H54 (cell line): ENCODE data around the gene LSAMP.

Source experiments
- DNase-seq: peaks from one replicate; pipeline ENCODE4 v3.0.0; 2011; ENCODE audit warnings: low spot score, mixed read lengths; ENCODE audit not compliant: insufficient read length
- FAIRE-seq: peaks from 3 replicates; lab custom pipeline; 2011; peaks lifted over from hg19 to GRCh38; lab: Jason Lieb, UNC
- POLR2A ChIP-seq: IDR thresholded peaks from 2 replicates; pipeline ENCODE4 v1.6.1; 2011; ENCODE audit warnings: low read depth, mild to moderate bottlenecking, low read length

LSAMP gene

DNA sequence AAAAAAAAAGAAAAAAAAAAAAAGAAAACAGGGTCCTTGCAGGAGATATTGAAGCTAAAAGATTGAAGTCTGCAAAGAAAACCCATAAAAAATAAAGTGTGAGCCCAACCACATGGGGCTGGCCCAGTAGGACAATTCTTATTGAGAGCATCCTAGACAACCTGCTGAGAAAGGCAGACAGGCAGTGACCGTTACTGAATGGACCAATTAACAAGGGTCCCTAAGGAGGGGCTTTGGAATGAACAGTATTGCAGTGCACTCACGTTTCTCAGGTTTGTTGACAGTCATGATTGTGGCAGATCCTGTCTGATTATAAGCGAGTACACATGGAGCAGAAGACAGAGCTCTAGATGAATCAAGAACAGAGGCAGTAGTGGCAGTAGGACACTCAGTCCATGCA, 168.6 kb downstream of the LSAMP start:
- no peak for TF ChIP-seq POLR2A
- FAIRE-seq (no peak), DNase-seq (no peak)

- DNase-seq (no peak), FAIRE-seq (no peak)
- no peak for TF ChIP-seq POLR2A
Observed at GRCh38 chr3:116270056-116270455, 175.2 kb downstream of the LSAMP start.

DNA sequence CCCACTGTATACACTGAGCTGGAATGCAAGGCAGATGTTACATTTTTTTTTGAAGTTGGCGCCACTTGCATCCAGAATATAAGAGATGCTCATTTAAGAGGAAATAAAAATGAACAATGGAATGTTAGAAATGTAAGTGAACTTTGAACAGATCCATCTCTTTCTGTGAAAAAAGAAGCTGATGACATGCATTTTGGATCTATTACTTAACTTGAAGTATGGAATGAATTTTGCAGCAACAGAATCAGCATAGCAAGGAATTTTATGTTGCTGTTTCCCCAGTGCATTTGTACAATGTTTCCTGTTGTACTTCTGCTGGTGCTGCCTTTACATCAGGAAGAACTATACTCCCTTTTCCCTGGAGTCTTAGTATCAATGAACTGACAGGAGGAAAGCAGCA, 178.2 kb downstream of the LSAMP start:
- no peak for DNase-seq
- no peak for FAIRE-seq

DNA sequence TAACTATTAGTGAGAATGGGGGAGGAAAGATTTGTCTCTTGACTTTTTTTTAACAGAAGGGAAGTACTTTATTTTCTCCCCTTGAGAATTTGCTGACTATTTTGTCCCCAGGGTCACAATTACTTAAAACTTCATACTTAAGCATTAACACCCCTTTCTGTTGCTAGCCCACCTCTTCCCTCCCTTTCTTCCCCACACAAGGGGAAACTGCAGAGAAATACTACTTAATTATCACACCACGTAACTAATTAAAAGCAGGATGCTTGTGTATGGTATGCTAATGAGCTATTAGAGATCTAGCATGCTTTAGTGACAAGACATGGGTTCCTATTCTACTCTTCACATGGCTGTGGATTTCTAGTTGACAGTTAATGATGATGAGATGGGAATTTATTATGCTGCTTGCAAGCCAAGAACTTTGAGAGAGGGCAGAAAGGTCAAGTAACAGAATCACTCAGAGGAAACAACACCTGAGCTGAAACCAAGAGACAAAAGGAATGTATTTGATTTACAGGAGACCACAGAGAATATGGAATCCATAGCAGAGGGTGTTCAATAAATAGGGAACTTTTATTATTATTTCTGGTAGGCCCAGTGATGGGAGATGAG, 179.2 kb downstream of the LSAMP start:
- no peak for DNase-seq
- TF ChIP-seq POLR2A, result no peak
- FAIRE-seq, result no peak

More for the DNA sequence above, 178.2 kb downstream of the LSAMP start:
- TF ChIP-seq POLR2A, result no peak

- no peak for FAIRE-seq
- no peak for TF ChIP-seq POLR2A
- DNase-seq, result no peak
Observed at GRCh38 chr3:116265320-116265695, 180.0 kb downstream of the LSAMP start.

DNA sequence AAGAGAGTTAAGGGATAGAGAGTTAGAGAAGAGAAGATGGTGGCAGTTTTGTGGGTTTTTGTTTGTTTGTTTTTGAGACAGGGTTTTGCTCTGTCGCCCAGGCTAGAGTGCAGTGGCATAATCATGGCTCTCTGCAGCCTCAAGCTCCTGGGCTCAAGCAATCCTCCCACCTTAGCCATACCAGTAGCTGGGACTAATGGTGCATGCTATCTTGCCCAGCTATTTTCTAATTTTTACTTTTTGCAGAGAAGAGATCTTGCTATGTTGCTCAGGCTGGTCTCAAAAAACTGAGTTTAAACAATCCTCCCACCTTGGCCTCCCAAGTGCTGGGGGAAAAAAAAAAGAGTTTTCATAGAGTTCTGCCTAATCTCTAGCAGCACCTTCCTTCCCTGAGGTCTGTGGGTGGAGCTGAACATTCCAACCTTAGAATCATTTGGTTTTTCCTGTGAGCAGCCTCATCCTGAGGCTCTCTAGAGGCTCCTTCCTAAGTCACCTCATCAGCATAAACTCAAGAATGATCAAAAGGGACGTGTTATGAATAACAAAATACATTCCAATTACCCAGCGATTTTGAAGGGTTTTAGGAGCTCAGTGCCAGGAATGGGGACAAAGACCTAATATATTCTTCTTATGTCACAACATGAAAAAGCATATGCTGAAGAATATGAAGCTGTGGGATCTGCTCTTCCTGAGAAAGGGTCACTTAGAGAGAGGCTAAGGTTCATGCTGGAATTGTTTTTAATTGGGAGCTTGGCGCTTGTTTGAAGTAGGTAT, 180.6 kb downstream of the LSAMP start:
- no peak for DNase-seq
- no peak for TF ChIP-seq POLR2A
- no peak for FAIRE-seq

DNA sequence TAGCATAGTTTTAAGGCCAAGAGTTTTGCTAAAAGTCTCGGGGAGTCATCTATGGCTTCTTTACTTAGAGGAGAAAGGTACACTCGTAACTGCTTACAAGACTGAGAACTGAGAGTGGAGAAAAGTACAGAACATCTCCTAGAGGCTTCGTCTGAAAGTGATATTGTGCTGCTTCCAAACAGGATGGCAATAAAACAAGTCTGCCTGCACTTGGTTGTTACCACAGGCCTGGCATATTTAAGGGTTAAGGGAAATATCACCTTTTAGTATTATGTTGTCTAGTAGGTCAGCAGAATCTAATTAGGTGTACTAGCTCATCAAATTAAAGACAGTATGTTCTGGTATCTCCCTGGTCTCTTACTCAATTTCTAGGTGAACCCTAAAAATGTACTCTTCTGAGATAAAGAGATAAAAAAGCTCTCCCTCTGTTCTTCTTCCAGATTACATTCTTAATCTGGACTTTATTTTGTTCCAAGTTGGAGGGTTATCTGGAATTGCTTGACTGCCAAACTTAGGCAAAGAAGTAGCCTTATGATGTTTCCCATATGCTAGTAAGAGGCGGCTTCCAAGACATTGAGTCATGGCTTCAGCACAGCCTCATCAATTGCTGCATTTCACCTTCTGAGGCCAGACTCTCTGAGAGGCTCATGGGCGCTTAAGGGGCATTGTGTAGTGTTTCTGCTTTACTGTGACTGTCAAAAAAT, 181.3 kb downstream of the LSAMP start:
- FAIRE-seq (no peak), DNase-seq (no peak)
- TF ChIP-seq POLR2A, result no peak

GRCh38 chr3:116260491-116260890, 184.8 kb downstream of the LSAMP start:
- TF ChIP-seq POLR2A, result no peak
- no peak for FAIRE-seq
- DNase-seq, result no peak

DNA sequence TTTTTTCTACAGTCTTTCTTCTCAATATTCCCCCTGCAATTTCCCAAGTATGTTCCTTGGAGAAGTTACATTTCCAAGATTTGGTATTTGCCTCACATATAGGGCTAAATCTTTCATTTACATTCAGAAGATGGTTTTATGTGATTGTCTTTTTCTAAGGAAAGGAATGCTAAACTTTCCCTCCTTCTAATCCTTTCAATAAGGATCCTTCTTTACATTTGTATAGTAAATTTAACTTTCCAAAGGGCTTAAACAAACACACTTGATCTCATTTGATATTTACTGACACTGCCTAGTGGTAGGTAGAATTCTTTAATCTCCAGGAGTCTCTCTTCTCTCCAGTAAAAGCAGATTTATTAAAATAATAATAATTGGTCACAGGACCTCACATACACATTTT, 185.3 kb downstream of the LSAMP start:
- FAIRE-seq, result no peak
- DNase-seq, result no peak
- TF ChIP-seq POLR2A, result no peak

GRCh38 chr3:116256843-116257485, 188.3 kb downstream of the LSAMP start:
- DNase-seq (no peak), FAIRE-seq (no peak)
- no peak for TF ChIP-seq POLR2A

GRCh38 chr3:116254541-116254940, 190.7 kb downstream of the LSAMP start:
- DNase-seq, result no peak
- FAIRE-seq, result no peak
- no peak for TF ChIP-seq POLR2A

GRCh38 chr3:116253511-116253910, 191.8 kb downstream of the LSAMP start:
- DNase-seq, result no peak
- TF ChIP-seq POLR2A, result no peak
- no peak for FAIRE-seq

GRCh38 chr3:116247605-116248004, 197.7 kb downstream of the LSAMP start:
- no peak for TF ChIP-seq POLR2A
- peak; percentile 15 for FAIRE-seq
- no peak for DNase-seq

- FAIRE-seq (no peak), DNase-seq (no peak)
- no peak for TF ChIP-seq POLR2A
Observed at GRCh38 chr3:116246406-116246980, 198.8 kb downstream of the LSAMP start.

DNA sequence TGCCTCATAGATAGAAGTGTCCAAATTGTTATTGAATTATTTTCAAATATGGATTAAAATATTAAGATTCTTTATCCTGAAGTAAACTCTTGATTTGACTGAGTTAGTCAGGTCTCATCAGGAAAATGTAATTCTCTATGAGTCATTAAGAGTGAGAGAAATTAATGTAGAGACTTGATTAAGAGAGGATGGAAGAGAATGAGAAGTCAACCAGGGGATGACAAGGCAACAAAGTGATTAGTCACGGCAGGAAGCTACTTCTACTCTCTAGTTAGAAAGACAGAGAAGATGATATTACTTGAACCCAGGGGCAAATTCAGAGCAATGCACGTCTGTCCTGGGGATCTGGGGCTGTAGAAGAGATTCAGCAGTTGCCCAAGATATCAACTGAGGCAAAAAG, 202.5 kb downstream of the LSAMP start:
- DNase-seq (no peak), FAIRE-seq (no peak)
- TF ChIP-seq POLR2A, result no peak
